HG03378 (cell line): ENCODE results near the gene GLYR1.
A peak's percentile ranks its signal among the peaks of the same experiment; 100 is the strongest.

ENCODE experiments used
- ATAC-seq: cut with Tn5 transposase; IDR thresholded peaks from one replicate; pipeline ENCODE4 v1.9.1; 2021; ENCODE audit warnings: mild to moderate bottlenecking, moderate library complexity; ENCODE audit not compliant: unreplicated experiment

The GLYR1 gene

GRCh38 chr16:4850211-4850610, 3.1 kb upstream of the GLYR1 start:
- ATAC-seq, result no peak

- ATAC-seq, result peak; percentile 17
Observed at GRCh38 chr16:4847774-4848587, 893 bp upstream of the GLYR1 start.

GRCh38 chr16:4846503-4846900, 586 bp downstream of the GLYR1 start:
- ATAC-seq, result no peak

DNA sequence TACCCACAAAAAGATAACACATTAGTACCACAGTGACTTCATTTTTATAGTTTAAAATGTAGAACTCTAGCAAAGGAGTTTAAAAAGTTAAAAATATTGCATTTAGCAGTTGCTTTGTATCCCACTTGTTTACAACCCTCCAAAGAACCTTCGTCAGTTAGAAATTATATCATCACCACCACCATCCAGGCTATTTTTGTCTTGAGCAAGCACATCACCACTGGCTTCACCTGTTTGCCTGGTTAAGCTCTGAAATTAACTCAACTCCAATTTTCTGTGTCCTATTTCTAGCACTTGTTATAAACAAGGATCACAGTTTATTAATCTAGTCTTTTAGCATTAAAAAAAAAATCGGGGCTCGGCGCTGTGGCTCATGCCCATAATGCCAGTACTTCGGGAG, 6.1 kb downstream of the GLYR1 start:
- no peak for ATAC-seq

GRCh38 chr16:4839942-4840341, 7.1 kb downstream of the GLYR1 start:
- ATAC-seq, result no peak

DNA sequence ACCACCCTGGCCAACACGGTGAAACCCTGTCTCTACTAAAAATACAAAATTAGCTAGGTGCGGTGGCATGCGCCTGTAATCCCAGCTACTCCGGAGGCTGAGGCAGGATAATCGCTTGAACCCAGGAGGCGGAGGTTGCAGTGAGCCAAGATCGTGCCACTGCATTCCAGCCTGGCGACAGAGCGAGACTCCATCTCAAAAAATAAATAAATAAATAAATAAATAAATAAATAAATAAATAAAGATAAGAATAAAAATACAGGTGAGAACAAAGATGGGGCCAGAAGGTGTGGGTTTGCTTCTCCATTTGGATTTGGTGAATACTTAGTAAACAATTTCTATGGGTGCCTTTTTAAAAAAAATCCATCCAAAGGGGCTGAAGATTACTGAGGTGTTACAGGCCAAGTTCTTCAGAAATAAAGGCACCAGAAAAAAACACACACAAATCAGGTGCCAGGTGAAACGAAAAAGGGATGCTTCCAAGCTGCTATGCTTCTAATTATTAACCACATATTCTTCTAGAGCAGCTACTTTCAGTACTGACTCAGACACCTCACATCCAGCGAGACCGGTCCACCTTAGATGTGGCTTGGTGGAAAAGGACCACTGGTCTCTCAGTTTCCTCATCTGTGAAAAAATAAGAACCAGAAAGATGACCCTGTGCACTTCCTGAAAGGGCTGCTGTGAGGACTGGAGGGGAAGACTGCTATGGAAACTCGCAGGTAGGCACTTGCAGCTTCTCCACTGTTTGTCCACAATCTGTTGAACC, 9.2 kb downstream of the GLYR1 start:
- ATAC-seq, result no peak

DNA sequence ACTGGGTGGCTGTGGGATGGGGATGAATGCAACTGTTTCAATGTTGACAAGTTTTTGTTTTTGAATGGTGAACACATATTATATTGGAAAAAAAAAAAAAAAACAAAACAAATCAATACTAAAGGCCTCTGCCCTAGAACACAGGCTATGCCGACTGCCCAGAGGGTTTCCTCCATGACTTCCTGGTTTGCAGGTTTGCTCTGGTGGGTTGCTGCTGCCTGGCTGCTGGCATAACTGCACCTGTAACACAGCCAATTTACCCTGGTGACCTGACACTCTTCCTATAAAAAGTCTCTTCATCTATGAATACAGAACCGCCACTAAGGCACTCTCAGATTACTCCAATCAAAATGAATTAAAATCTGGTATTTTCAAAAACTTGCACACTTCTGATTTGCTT, 10.4 kb downstream of the GLYR1 start:
- no peak for ATAC-seq

DNA sequence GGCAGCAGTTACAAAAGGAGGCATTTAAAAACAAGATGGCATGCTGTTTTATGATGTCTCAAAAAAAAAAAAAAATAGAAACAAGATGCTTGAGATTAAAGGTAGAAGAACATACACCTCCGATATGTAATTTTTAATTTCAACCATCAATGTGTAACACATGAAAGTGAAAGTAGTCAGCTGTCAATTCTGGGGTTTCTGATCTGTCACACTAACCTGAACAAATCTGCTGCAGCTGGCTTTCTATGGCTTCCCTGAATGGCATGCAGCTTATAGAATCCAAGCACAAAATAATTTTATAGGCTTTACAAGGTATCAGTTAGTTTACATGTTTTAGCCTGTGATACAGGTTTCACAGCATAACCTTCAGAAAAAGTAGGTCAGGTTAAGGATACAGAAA, 13.5 kb downstream of the GLYR1 start:
- ATAC-seq, result no peak

DNA sequence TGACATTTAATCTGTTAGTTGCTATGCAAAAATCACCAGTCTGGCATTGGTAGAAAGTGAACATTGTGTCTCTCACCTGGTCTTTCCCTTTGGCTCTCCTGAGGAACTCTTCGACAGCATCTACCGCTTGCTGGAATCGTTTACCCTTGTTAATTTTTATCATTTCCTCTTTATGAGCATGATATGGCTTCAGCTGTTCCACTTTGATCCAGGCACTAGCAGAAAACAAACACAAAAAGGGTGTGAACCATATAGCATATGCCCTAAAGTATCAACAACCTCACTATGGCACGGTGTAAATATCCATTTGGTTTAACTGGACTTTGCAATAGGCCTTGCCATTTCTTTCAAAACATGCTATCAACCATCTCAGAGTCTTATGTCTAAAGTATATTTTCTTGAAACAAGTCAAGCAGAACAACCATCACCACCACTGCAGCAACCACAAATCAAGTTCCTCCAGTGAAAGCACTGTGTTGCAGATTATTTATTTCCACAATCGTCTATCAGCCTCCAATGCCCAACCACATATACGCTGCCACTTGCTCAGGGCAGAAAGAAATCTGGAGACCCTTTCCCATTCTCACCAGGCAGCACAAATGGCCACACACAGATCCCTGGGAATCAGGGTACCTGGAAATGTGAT, 14.3 kb downstream of the GLYR1 start:
- ATAC-seq, result no peak

DNA sequence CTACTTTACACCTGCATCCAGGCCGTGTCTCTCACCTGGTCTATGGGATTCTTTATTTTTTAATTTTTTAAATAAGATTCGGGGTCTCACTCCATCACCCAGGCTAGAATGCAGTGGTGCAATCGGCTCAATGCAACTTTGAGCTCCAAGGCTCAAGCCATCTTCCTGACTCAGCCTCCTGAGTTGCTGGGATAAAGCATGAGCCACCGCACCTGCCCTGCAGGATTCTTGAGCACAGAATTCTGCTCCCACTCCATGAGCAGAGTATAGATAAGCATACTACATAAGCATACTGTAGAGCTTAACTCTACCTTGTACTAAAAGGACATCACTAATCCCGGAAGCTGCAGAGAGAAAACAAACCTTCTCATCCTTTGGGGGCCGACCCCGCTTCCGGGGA, 15.5 kb downstream of the GLYR1 start:
- ATAC-seq, result no peak

DNA sequence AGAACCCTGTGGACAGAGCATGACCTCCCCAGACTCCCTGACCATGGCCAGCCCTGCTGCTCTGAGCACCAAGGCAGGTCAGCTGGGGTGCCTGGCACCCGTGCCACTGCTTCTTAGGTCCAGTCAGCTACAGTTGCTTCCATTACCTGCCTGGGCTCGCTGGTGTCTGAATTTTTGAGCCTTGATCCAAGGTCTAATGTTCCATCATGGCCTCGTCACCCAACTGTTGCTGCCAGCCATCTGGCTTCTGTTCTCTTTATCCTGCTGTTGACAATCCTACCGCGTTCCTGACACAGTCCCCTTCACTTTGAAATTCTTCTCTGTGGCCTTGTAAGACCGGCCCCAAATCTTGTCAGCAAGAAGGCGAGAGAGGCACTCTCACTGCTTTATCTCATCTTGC, 16.7 kb downstream of the GLYR1 start:
- ATAC-seq, result no peak

- no peak for ATAC-seq
Observed at GRCh38 chr16:4828567-4829321, 18.3 kb downstream of the GLYR1 start.

DNA sequence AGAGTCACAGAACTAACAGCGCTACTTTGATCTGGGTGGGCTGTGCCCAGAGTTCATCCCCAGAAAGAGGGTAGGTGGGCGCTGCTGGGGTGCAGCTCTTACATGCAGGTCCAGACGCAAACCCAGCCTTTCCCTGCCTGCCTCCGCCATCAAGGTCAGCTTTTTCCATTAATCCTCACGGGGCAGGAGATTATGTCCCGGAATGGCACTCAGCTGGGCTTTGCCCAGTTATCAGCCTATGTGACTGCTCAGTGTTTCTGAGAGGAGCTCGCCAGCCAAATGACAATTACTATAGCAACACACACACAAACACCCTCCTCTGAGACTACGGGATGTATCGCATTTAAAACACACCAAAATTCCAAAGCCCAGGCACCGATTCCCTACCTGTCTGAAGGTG, 20.1 kb downstream of the GLYR1 start:
- ATAC-seq, result no peak

- no peak for ATAC-seq
Observed at GRCh38 chr16:4826526-4826925, 20.6 kb downstream of the GLYR1 start.

GRCh38 chr16:4825196-4825595, 21.9 kb downstream of the GLYR1 start:
- no peak for ATAC-seq

DNA sequence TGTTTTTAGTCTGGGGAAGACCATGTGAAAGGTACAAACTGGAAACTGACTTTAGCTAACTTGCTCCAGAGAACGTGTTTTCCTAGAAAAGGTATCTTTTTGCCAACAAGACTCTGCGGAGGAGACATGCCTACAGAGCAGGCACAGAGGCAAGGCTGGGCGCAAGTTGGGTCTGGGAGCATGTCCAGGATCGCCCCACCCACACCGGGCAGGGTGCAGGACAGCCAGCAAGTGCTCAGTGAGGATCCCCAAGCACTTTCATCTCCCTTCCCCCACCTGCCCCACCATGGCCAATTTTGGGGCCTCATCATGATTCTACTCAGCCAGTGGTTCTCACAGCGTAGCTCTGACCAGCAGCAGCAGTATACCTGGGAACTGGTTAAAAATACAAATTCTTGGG, 26.4 kb downstream of the GLYR1 start:
- no peak for ATAC-seq

DNA sequence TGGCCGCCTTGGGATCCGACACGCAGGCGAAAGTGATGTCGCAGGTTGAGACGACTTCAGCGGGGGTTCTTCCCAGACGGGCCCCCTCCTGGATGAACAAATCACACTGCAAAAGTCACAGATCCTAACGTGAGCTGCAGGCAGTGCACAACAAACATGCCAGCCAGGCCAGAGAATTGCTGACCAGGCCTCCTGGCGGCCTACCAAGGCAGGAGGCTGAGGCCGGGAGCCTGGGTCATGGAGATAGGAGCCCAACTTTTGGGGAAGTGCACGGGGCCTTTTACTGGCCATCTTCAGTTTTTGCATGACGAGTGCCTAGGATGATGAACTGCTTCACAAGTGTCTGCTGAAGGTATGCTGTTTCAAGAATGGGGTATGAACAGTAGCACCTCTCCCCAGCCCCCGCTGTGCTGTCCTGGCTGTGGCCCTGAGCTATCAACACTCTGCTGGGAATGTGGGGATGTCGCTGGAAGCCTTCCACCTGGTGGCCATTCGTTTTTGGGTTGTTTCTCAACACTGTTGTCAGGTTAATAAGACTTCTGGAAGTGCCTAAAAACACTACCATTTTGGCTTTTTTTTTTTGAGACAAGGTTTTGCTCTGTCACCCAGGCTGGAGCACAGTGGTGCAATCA, 32.4 kb downstream of the GLYR1 start:
- ATAC-seq, result no peak

- no peak for ATAC-seq
Observed at GRCh38 chr16:4814046-4814445, 33.0 kb downstream of the GLYR1 start.

GRCh38 chr16:4813251-4814003, 33.7 kb downstream of the GLYR1 start:
- no peak for ATAC-seq

GRCh38 chr16:4811773-4812172, 35.3 kb downstream of the GLYR1 start:
- ATAC-seq, result no peak
